ENCODE results near the gene GPR173.
A peak's percentile ranks its signal among the peaks of the same experiment; 100 is the strongest.

GPR173 gene

GRCh38 chrX:53089925-53090324 lies 41.3 kb downstream of the GPR173 start:
- peak; percentile 25 for DNase-seq

GRCh38 chrX:53091354-53091753 lies 42.8 kb downstream of the GPR173 start:
- DNase-seq = no peak

- peak; percentile 92 for DNase-seq
Observed at GRCh38 chrX:53093177-53093655, 44.6 kb downstream of the GPR173 start.

DNA sequence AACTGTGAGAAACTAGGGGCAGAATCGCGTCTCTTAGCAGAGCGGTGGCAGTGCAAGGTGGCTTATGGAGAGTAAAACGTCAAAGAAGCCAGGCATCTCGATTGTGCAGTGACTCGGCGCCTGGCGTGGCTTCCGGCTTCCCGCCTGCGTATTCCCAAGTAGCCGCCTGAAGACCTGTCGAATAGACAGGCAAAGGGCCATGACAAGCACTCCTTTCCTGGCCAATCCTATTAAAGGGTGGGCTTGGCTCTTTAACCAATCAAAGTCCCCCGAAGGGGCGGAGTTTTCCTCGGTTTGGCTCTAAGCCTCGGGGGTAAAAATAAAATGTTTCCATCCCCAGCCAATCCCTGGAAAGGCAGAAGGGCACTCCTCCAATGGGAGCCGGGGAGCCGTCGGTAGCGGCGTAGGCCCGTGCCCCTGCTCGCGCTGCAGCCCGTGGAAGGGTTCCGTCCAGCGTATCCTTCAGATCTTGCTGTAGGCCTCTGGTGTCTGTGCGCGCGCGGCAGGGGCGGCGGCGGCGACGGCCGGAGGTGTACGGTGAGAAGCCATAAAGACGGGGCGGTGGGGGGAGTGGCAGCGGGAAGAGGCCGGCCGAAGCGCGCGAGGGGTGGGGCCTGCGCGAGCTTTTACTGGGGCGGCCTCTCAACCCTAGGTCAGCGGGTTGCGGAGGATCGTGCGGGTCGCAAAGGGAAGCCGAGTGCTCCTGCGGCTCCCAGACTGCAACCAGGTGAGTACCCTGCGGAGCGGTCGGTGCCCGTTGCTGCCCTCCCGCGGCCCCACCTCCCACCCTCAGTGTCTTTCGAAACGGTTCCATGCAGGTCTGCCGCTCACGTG lies 45.4 kb downstream of the GPR173 start, which contains the start of gene KANTR:
KANTR (plus strand) TSS at position 395 of the 834 bp plus-strand sequence. CDS start 30,131 bp downstream, outside the sequence.
- peak; percentile 97 for DNase-seq

DNA sequence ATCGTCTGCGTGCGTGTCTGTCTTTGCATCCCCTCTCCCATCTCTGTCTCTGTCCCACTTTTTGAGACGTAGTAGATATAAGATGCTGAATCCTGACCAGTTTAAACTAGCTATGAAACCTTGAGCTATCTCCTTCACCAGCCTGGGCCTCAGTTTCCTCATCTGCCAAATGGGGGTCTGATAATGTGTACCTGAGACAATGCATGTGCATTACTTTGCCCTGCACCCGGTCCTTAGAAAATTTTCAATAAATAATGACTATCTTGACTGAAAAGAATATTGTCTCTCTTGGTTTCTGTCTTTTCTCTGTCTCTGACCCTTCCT lies 46.0 kb downstream of the GPR173 start:
- DNase-seq = no peak

DNA sequence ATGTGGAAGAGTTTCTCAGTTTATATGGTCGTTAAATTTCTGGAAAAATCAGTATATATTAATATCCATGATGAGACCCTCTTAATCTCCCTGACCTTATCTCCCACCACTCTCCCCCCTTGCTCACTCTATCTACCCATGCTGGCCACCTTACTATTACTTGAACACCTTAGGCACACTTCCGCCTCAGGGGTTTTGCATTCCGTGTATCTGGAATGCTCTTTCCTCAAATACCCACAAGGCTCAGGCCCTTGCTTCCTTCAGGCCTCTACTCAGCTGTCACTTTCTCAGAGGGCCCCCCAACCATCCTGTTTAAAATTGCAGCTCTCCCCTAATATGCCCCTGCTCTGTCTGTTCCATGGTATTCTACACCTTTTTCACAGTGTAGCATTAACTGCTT lies 47.2 kb downstream of the GPR173 start:
- no peak for DNase-seq

DNA sequence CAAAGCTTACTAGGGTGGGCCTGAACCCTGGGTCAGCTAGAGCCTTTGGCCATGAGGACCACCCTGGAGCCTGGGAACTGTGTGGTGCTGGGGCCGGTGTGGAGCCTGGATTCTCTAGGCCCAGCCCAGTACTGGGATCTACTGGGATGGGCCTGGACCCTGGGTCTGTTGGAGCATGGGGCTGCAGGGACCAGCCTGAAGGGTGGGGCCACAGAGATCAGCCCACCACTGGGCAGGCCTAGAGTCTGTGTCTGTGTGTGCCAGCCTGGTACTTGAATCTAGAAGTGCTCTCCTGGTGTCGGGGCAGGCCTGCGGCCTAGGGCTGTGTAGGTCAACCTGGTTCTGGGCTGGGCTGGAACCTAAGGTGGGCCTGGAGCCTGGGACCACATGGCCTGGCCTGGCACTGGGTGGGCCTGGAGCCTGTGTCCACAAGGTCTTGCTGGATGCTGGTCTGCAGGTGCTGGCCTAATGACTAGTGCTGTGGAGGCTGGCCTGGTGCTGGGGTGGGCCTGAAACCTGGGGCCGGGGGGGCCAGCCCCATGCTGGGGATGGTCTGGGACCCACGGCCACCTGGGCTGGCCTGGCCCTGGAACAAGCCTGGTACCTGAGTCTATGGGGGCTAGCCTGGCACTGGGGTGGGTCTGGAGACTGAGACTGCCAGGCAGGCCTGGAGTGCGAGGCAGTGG lies 66.4 kb downstream of the GPR173 start:
- no peak for DNase-seq

- DNase-seq = no peak
Observed at GRCh38 chrX:53115550-53115874, 66.9 kb downstream of the GPR173 start.

DNA sequence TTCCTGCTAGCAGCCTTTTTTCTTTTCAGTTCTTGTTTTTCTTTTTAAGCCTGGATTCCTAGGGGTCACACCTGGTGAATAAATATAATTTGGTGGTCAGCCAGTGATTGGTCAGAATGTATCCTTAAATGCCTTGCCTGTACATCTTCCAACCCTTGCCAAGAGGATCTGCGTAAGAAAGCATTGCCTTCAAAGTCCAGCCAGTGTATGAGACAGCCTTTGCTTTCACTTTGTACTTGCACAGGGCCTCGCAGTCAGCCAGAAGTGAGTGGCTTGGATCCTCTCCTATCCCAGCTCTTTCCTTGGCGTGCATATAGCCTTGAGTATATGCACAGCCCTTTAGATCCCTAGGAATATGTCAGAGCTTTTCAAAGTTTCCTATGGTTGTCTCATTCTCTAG lies 67.5 kb downstream of the GPR173 start:
- no peak for DNase-seq

GRCh38 chrX:53122013-53122412 lies 73.4 kb downstream of the GPR173 start:
- DNase-seq = no peak

GRCh38 chrX:53125506-53125905 lies 76.9 kb downstream of the GPR173 start:
- DNase-seq = no peak

GRCh38 chrX:53126377-53126776 lies 77.8 kb downstream of the GPR173 start:
- DNase-seq = no peak

DNA sequence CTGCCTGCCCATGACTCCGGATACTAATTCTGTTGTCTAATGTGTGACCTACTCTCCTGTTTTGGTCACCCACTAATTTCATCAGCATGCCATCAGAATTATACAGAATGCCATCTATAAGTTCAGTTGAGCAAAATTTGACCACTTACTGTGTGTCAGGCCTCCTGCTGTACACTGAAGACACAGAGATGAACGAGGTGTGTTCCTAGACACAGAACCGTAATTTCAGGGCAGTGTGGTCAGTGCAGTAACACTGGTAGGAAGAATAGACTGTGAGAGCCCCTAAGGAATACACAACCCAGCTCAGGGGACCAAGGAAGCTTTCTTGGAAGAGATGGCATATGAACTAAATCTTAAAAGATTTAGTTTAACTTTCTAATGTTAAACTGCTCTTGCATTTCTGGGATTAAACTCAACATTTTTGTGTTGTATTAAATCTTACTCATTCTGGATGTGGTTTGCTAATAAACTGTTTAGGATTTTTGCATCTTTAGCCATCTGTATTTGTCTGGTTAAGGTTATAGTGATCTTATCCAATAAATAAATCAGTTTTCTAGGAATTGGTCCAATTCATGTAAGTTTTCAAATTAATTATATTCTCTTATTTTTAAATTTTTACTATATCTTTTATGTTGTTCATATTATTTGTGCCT lies 79.6 kb downstream of the GPR173 start:
- no peak for DNase-seq

All from NCI-H69 (cell line).